ENCODE results near the gene SENP1.

DNA sequence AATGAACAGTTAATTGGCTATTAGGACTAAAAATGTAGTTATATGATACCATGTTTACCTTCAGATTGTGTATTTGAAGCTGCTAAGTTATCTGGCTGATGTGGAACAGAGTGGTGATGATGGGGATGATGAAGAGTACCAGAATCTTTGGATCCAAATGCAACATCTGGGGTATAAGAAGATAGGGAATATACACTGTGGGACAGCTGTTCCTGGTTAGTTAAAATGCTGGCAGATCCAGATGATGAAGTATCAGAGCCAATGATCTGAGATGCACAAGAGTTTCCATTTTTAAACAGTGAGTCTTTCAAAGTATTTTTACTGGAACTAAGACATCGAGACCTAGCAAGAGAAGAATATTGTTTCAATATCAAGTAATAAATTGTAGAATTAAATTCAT is 31.6 kb downstream of the SENP1 start:
- TF ChIP-seq, protein P1, sequence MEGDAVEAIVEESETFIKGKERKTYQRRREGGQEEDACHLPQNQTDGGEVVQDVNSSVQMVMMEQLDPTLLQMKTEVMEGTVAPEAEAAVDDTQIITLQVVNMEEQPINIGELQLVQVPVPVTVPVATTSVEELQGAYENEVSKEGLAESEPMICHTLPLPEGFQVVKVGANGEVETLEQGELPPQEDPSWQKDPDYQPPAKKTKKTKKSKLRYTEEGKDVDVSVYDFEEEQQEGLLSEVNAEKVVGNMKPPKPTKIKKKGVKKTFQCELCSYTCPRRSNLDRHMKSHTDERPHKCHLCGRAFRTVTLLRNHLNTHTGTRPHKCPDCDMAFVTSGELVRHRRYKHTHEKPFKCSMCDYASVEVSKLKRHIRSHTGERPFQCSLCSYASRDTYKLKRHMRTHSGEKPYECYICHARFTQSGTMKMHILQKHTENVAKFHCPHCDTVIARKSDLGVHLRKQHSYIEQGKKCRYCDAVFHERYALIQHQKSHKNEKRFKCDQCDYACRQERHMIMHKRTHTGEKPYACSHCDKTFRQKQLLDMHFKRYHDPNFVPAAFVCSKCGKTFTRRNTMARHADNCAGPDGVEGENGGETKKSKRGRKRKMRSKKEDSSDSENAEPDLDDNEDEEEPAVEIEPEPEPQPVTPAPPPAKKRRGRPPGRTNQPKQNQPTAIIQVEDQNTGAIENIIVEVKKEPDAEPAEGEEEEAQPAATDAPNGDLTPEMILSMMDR (IDR thresholded peaks at IDR 0.05) = no peak
- TF ChIP-seq POLR2A (IDR thresholded peaks at IDR 0.05) = no peak
- no peak for TF ChIP-seq POLR2AphosphoS5 (IDR thresholded peaks at IDR 0.05)
